HuH-7 (cell line): ENCODE data around the gene C2orf92.
"Not testable (repeated sequence)": the region's sequence is repeated elsewhere in the genome, so short reads cannot be mapped to it uniquely, and the experiment has no call there.

Experiments
- DNase-seq: peaks from one replicate; pipeline ENCODE4 v3.0.0; 2011; ENCODE audit warnings: low spot score

C2orf92 gene

GRCh38 chr2:97669448-97669847, at the start of gene C2orf92:
TSS of gene C2orf92 (plus strand) at chr2:97669713. CDS start at chr2:97669789, 76 bp downstream.
- DNase-seq = no peak

- DNase-seq = not testable (repeated sequence)
Observed at GRCh38 chr2:97620492-97620891, 49.0 kb upstream of the C2orf92 start.

GRCh38 chr2:97622976-97623375, 46.5 kb upstream of the C2orf92 start:
- not testable (repeated sequence) for DNase-seq

GRCh38 chr2:97625354-97626048, 44.0 kb upstream of the C2orf92 start:
- DNase-seq = not testable (repeated sequence)

GRCh38 chr2:97626049-97626430, 43.5 kb upstream of the C2orf92 start:
- DNase-seq = not testable (repeated sequence)

GRCh38 chr2:97644023-97644717, 25.3 kb upstream of the C2orf92 start:
- no peak for DNase-seq

GRCh38 chr2:97645112-97645694, 24.3 kb upstream of the C2orf92 start:
- DNase-seq = peak; percentile 24

- DNase-seq = peak; percentile 98
Observed at GRCh38 chr2:97645695-97646629, 23.6 kb upstream of the C2orf92 start, which contains the start of gene COX5B. TSS of gene COX5B (plus strand) at chr2:97646062. CDS start at chr2:97646087, 25 bp downstream.

- no peak for DNase-seq
Observed at GRCh38 chr2:97646977-97647376, 22.5 kb upstream of the C2orf92 start.

- DNase-seq = no peak
Observed at GRCh38 chr2:97651114-97651513, 18.4 kb upstream of the C2orf92 start.

- DNase-seq = no peak
Observed at GRCh38 chr2:97653473-97653872, 16.0 kb upstream of the C2orf92 start.

GRCh38 chr2:97653874-97654273, 15.6 kb upstream of the C2orf92 start:
- no peak for DNase-seq

- no peak for DNase-seq
Observed at GRCh38 chr2:97654309-97654708, 15.2 kb upstream of the C2orf92 start.

- DNase-seq = no peak
Observed at GRCh38 chr2:97654791-97655190, 14.7 kb upstream of the C2orf92 start.

- no peak for DNase-seq
Observed at GRCh38 chr2:97656129-97656755, 13.3 kb upstream of the C2orf92 start.

- DNase-seq = no peak
Observed at GRCh38 chr2:97656905-97657587, 12.5 kb upstream of the C2orf92 start.

GRCh38 chr2:97657986-97658690, 11.4 kb upstream of the C2orf92 start:
- no peak for DNase-seq

- DNase-seq = no peak
Observed at GRCh38 chr2:97658691-97659157, 10.8 kb upstream of the C2orf92 start.

- no peak for DNase-seq
Observed at GRCh38 chr2:97659256-97660043, 10.1 kb upstream of the C2orf92 start.
